Choroid plexus epithelial cell (primary cell): ENCODE data around the gene ARRB1.

ENCODE experiments used
- DNase-seq: peaks from one replicate; pipeline ENCODE4 v3.0.0-alpha.2; 2010; ENCODE audit warnings: low read depth
- H3K4me3 ChIP-seq: 2 replicates; pipeline ENCODE4 v1.5.1; 2011; ENCODE audit warnings: low read depth, mild to moderate bottlenecking, control low read depth, low read length, moderate library complexity
- CTCF ChIP-seq: conservative IDR thresholded peaks from 2 replicates; pipeline ENCODE4 v1.5.1; 2011; ENCODE audit warnings: low read depth, mild to moderate bottlenecking, control low read depth, inconsistent platforms, low read length, moderate library complexity

Gene ARRB1

DNA sequence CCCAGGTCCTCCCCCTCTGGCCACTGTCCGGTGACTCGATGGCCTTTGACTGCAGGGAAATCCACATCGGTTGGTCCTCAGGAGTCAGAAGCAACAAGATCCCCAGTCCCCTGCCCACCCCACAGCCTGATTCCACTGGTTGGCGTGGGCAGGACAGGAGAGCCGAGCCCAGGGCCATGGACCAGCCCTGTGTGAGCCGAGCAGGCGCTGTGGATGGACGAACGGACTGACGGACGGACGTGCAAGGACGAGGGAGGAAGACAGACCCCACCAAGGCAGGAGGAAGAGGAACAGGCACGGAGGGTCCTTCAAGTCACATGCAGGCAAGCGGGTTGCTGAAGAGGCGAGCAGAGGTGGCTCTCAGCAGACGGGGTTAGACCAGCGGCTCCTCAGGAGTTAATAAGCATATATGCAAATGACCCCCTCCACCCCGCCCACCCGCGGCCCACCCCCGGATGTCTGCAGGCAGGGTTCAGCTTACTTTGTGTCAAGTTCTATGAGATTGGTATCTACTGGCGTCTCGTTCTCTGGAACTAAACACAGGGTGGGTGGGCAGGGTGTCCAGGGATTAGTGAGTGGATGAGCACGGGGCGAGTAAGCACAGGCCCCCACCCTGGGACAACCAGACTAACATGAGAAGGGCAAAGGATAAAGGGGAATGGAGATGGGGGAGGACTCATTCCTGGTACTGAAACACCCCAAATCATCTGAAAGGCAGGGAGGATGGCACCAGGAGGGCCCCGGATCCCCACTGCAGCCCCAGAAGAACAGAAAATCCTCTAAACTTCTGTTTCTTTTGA, 84.1 kb downstream of the ARRB1 start:
- no peak overlapping the region for H3K4me3 ChIP-seq
- no peak for DNase-seq
- TF ChIP-seq CTCF, result no peak

DNA sequence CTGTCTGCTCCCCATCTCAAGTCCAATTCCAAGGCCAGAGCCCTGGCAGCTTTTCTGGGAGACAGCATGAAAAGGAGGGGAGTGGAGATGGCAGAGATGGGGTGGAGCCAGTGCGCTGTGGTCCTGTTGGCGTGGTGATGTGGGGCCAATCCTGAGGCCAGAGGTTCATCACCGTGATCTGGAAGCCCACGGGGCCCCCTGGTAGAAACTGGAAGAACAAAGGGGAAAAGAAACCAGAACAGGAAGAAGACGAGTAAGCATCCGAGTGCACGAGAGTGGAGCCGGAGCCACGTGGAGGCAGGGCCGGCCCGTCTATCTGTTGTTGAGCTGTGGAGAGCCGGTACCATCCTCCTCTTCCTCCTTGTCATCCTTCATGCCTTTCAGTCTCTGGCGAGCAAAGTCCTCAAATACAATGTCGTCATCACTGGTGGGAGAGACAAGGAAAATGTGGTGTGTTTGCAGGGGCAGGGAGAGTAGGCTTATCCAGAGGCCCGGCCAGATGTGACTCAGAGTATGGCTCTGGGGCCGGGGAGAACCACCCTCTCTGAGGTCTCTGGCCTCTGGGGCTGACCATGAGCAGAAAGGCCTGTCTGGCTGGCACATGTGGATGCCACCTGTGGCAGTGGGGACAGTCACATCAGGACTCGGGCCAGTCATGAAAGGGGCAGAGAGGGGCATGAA, 85.5 kb downstream of the ARRB1 start:
- TF ChIP-seq CTCF, result no peak
- DNase-seq, result no peak
- no peak overlapping the region for H3K4me3 ChIP-seq

DNA sequence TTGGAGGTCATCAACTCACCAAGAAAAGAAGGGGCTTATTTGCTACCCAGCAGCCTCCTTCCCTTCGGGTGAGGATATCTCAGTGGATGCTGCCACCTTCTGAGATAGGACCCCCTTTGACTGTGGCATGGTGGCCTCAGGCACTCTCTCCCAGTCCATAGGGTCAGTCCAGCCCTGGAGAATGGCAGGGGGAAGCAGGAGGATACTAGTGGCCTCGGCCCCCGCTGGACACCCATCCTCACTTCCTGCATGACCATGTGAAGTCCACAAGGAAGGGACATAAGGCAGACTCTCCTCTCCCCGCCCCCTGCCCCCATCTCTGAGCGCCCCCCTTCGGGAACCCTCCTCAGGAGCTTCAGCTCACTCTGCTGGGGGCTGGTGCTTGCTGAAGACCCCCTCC, 86.5 kb downstream of the ARRB1 start:
- no peak overlapping the region for H3K4me3 ChIP-seq

GRCh38 chr11:75264356-75264755, 87.1 kb downstream of the ARRB1 start:
- no peak overlapping the region for H3K4me3 ChIP-seq
- TF ChIP-seq CTCF, result no peak
- no peak for DNase-seq

More for the DNA sequence above, 86.5 kb downstream of the ARRB1 start:
- DNase-seq, result no peak
- no peak for TF ChIP-seq CTCF

DNA sequence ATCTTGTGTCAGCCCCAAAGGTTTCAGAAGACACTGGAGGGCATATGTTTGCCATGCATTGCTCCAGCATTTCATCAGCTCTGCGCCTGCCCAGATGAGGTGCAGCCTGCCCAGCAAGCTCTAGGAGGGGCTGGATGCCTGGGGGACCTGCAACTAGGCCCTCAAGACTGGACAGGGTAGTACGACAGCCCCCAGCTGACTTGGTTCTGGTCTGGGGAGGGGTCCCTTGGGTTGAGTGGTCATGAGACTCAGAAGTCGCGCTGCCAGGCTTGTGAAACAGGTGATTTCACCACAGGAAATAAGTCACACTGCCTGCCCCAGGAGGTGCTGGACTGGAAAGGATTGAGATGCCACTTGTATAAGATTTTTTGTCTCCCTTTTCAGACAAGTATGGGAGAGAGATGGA, 87.5 kb downstream of the ARRB1 start:
- no peak for TF ChIP-seq CTCF
- peak; percentile 24 for DNase-seq
- no peak overlapping the region for H3K4me3 ChIP-seq

DNA sequence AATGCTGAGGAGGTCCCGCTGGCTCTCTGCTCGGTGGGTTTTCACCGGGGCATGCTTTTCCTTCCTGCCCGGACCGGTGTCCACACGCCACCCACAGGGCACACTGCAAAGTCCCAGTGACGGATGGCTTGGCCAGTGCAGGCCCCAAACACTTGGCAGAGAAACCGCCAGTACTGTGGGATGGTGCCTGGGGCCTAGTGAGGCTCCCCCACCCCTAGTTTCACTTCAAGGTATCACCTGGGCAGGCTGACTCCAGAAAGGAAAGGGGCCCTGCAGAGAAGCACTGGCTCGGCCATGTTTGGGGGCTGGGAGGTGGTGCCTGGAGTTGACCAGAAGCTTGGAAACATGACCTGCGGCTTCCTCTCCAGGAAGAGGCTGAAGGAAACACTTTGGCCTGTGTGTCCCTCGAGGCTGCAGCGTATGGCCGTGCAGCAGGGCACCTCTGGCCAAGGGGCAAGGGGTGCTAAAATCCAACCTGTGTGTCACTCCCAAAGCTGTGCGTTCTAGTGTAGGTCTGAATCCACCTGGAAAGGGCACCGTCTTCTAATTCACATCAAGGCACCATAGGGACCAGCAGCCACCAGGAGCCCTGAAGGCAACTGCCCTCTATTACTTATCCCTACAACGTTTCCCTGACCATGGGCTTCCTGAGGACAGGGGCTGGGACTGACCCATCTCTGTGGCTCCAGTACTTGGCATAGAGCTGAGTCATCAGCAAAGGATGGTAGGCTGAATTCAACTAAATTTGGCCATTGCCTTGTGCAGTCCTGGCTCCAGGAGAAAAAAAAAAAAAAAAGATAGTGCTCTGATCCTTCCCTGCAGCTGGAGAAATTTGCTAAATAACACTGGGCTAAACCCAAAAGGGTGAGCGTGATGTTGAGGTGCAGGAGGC, 88.3 kb downstream of the ARRB1 start:
- no peak for DNase-seq
- TF ChIP-seq CTCF, result no peak
- H3K4me3 ChIP-seq, result no peak overlapping the region
